Measurements from ENCODE around the gene CDH4.

The CDH4 gene

GRCh38 chr20:61868006-61868405, 615.9 kb downstream of the CDH4 start:
- no peak overlapping the region for H2BK5ac ChIP-seq (ENCODE audit: low read length)
- H2AK5ac ChIP-seq (ENCODE audit: low read length) = no peak overlapping the region
- no peaks in the 10 kb centered on the region for H3K4me1 ChIP-seq (ENCODE audit: control insufficient read depth, low read depth, low read length)
- H4K5ac ChIP-seq (ENCODE audit: low read length) = no peak overlapping the region
- H3K4me3 ChIP-seq (ENCODE audit: low read length) = no peak overlapping the region
- H3K79me2 ChIP-seq (ENCODE audit: control insufficient read depth, insufficient read depth, low read length) = no peaks in the 10 kb centered on the region
- H3K56ac ChIP-seq (ENCODE audit: low read length) = no peak overlapping the region
- H3K27ac ChIP-seq (ENCODE audit: low read depth, low read length) = no peak overlapping the region
- no peak overlapping the region for H3K9ac ChIP-seq (ENCODE audit: low read length)
- H3K23ac ChIP-seq (ENCODE audit: low read length) = no peak overlapping the region
- no peak overlapping the region for H3K18ac ChIP-seq (ENCODE audit: low read length)
- no peak overlapping the region for H3K4me2 ChIP-seq (ENCODE audit: low read length)
- WGBS (ENCODE audit: extremely low coverage, insufficient coverage, low lambda C conversion rate) = no CpG with 5 or more reads among the region's 13 CpGs
- H3K27me3 ChIP-seq (ENCODE audit: insufficient read depth, low read length, poor library complexity) = no peaks in the 10 kb centered on the region
- DNase-seq = no peak
- H3K4ac ChIP-seq (ENCODE audit: low read depth, low read length) = no peak overlapping the region
- H3K36me3 ChIP-seq (ENCODE audit: control insufficient read depth, insufficient read depth, low read length) = no peaks in the 10 kb centered on the region
- no peak overlapping the region for H2BK120ac ChIP-seq (ENCODE audit: low read depth, low read length)
- no peaks in the 10 kb centered on the region for H3K79me1 ChIP-seq (ENCODE audit: low read length)
- no peak overlapping the region for H4K8ac ChIP-seq (ENCODE audit: low read depth, low read length)
- no peak overlapping the region for H2BK15ac ChIP-seq (replicated peaks; ENCODE audit: low read depth)

- no peak for DNase-seq
- Histone ChIP-seq H2BK120ac (ENCODE audit: low read depth, low read length) (no peak overlapping the region), H2BK15ac (replicated peaks; ENCODE audit: low read depth) (no peak overlapping the region), H3K18ac (ENCODE audit: low read length) (no peak overlapping the region), H3K36me3 (ENCODE audit: control insufficient read depth, insufficient read depth, low read length) (no peaks in the 10 kb centered on the region), H3K56ac (ENCODE audit: low read length) (no peak overlapping the region), H3K79me2 (ENCODE audit: control insufficient read depth, insufficient read depth, low read length) (no peaks in the 10 kb centered on the region), H2BK5ac (ENCODE audit: low read length) (no peak overlapping the region), H3K4me3 (ENCODE audit: low read length) (no peak overlapping the region), H4K5ac (ENCODE audit: low read length) (no peak overlapping the region), H3K23ac (ENCODE audit: low read length) (no peak overlapping the region), H3K27ac (ENCODE audit: low read depth, low read length) (no peak overlapping the region), H2AK5ac (ENCODE audit: low read length) (no peak overlapping the region), H3K4ac (ENCODE audit: low read depth, low read length) (no peak overlapping the region), H3K4me2 (ENCODE audit: low read length) (no peak overlapping the region), H3K4me1 (ENCODE audit: control insufficient read depth, low read depth, low read length) (no peaks in the 10 kb centered on the region), H3K27me3 (ENCODE audit: insufficient read depth, low read length, poor library complexity) (no peaks in the 10 kb centered on the region), H4K8ac (ENCODE audit: low read depth, low read length) (no peak overlapping the region), H3K79me1 (ENCODE audit: low read length) (no peaks in the 10 kb centered on the region), H3K9ac (ENCODE audit: low read length) (no peak overlapping the region)
- WGBS (ENCODE audit: extremely low coverage, insufficient coverage, low lambda C conversion rate) = no CpG with 5 or more reads among the region's 13 CpGs
These were observed 616.5 kb downstream of the CDH4 start for GRCh38 chr20:61868466-61869090.

GRCh38 chr20:61869750-61870507, 617.9 kb downstream of the CDH4 start:
- Histone ChIP-seq H2BK15ac (replicated peaks; ENCODE audit: low read depth) (no peak overlapping the region), H2BK120ac (ENCODE audit: low read depth, low read length) (no peak overlapping the region), H3K4ac (ENCODE audit: low read depth, low read length) (no peak overlapping the region), H2AK5ac (ENCODE audit: low read length) (no peak overlapping the region), H3K79me2 (ENCODE audit: control insufficient read depth, insufficient read depth, low read length) (no peaks in the 10 kb centered on the region), H2BK5ac (ENCODE audit: low read length) (no peak overlapping the region), H3K27ac (ENCODE audit: low read depth, low read length) (no peak overlapping the region), H3K79me1 (ENCODE audit: low read length) (no peaks in the 10 kb centered on the region), H3K9ac (ENCODE audit: low read length) (no peak overlapping the region), H3K23ac (ENCODE audit: low read length) (no peak overlapping the region), H3K36me3 (ENCODE audit: control insufficient read depth, insufficient read depth, low read length) (no peaks in the 10 kb centered on the region), H3K27me3 (ENCODE audit: insufficient read depth, low read length, poor library complexity) (no peaks in the 10 kb centered on the region), H3K56ac (ENCODE audit: low read length) (no peak overlapping the region), H3K18ac (ENCODE audit: low read length) (no peak overlapping the region), H4K5ac (ENCODE audit: low read length) (no peak overlapping the region), H4K8ac (ENCODE audit: low read depth, low read length) (no peak overlapping the region), H3K4me1 (ENCODE audit: control insufficient read depth, low read depth, low read length) (no peaks in the 10 kb centered on the region), H3K4me2 (ENCODE audit: low read length) (no peak overlapping the region), H3K4me3 (ENCODE audit: low read length) (no peak overlapping the region)
- DNase-seq = no peak
- no CpG with 5 or more reads among the region's 24 CpGs for WGBS (ENCODE audit: extremely low coverage, insufficient coverage, low lambda C conversion rate)

GRCh38 chr20:61871160-61871559, 619.1 kb downstream of the CDH4 start:
- Histone ChIP-seq H3K27me3 (ENCODE audit: insufficient read depth, low read length, poor library complexity) (no peaks in the 10 kb centered on the region), H3K56ac (ENCODE audit: low read length) (no peak overlapping the region), H3K79me2 (ENCODE audit: control insufficient read depth, insufficient read depth, low read length) (no peaks in the 10 kb centered on the region), H2AK5ac (ENCODE audit: low read length) (no peak overlapping the region), H3K36me3 (ENCODE audit: control insufficient read depth, insufficient read depth, low read length) (no peaks in the 10 kb centered on the region), H3K18ac (ENCODE audit: low read length) (no peak overlapping the region), H3K9ac (ENCODE audit: low read length) (no peak overlapping the region), H3K79me1 (ENCODE audit: low read length) (no peaks in the 10 kb centered on the region), H3K4ac (ENCODE audit: low read depth, low read length) (no peak overlapping the region), H3K4me1 (ENCODE audit: control insufficient read depth, low read depth, low read length) (no peaks in the 10 kb centered on the region), H3K4me3 (ENCODE audit: low read length) (no peak overlapping the region), H3K4me2 (ENCODE audit: low read length) (no peak overlapping the region), H3K23ac (ENCODE audit: low read length) (no peak overlapping the region), H4K8ac (ENCODE audit: low read depth, low read length) (no peak overlapping the region), H2BK120ac (ENCODE audit: low read depth, low read length) (no peak overlapping the region), H2BK5ac (ENCODE audit: low read length) (no peak overlapping the region), H2BK15ac (replicated peaks; ENCODE audit: low read depth) (no peak overlapping the region), H3K27ac (ENCODE audit: low read depth, low read length) (no peak overlapping the region), H4K5ac (ENCODE audit: low read length) (no peak overlapping the region)
- no CpG with 5 or more reads among the region's 6 CpGs for WGBS (ENCODE audit: extremely low coverage, insufficient coverage, low lambda C conversion rate)
- no peak for DNase-seq

GRCh38 chr20:61871913-61872312, 619.9 kb downstream of the CDH4 start:
- H4K5ac ChIP-seq (ENCODE audit: low read length) = no peak overlapping the region
- no peaks in the 10 kb centered on the region for H3K36me3 ChIP-seq (ENCODE audit: control insufficient read depth, insufficient read depth, low read length)
- no peaks in the 10 kb centered on the region for H3K79me2 ChIP-seq (ENCODE audit: control insufficient read depth, insufficient read depth, low read length)
- H2AK5ac ChIP-seq (ENCODE audit: low read length) = no peak overlapping the region
- H2BK5ac ChIP-seq (ENCODE audit: low read length) = no peak overlapping the region
- no peak overlapping the region for H3K18ac ChIP-seq (ENCODE audit: low read length)
- H3K4ac ChIP-seq (ENCODE audit: low read depth, low read length) = no peak overlapping the region
- no peak overlapping the region for H3K9ac ChIP-seq (ENCODE audit: low read length)
- H2BK120ac ChIP-seq (ENCODE audit: low read depth, low read length) = no peak overlapping the region
- no peak overlapping the region for H3K56ac ChIP-seq (ENCODE audit: low read length)
- H3K27me3 ChIP-seq (ENCODE audit: insufficient read depth, low read length, poor library complexity) = no peaks in the 10 kb centered on the region
- DNase-seq = no peak
- no peaks in the 10 kb centered on the region for H3K4me1 ChIP-seq (ENCODE audit: control insufficient read depth, low read depth, low read length)
- no CpG with 5 or more reads among the region's 8 CpGs for WGBS (ENCODE audit: extremely low coverage, insufficient coverage, low lambda C conversion rate)
- no peak overlapping the region for H3K4me3 ChIP-seq (ENCODE audit: low read length)
- no peak overlapping the region for H4K8ac ChIP-seq (ENCODE audit: low read depth, low read length)
- H3K4me2 ChIP-seq (ENCODE audit: low read length) = no peak overlapping the region
- no peaks in the 10 kb centered on the region for H3K79me1 ChIP-seq (ENCODE audit: low read length)
- H3K23ac ChIP-seq (ENCODE audit: low read length) = no peak overlapping the region
- no peak overlapping the region for H2BK15ac ChIP-seq (replicated peaks; ENCODE audit: low read depth)
- no peak overlapping the region for H3K27ac ChIP-seq (ENCODE audit: low read depth, low read length)

Measured in mesendoderm (in vitro differentiated cells).